Calu3 (cell line): ENCODE measurements around the gene CDK6. TPM values are rescaled to one million over a fixed set of nuclear protein-coding genes. Genes with fewer than 3 reads are reported as not detected.

Source experiments
- BruUV-seq: library from RNA; stranded (reverse); fragments of 400-500 nt; replicated peaks from 2 replicates; lab custom pipeline; 2021; lab: Mats Ljungman, UMichigan
- CTCF ChIA-PET: fragments of 300-600 bp; sonication (Branson Sonifier 250); formaldehyde crosslinking; loops from one replicate; lab custom pipeline; 2022; ENCODE audit warnings: antibody characterized with exemption; lab: Charles Lee
- DNase-seq: peaks from one replicate; pipeline ENCODE4 v3.0.0; 2022
- H3K27ac Mint-ChIP-seq: one replicate; pipeline ENCODE4 v1.8.0; 2022; ENCODE audit warnings: mixed read lengths; ENCODE audit not compliant: unreplicated experiment
- H3K27me3 Mint-ChIP-seq: one replicate; pipeline ENCODE4 v1.8.0; 2022; ENCODE audit warnings: mixed read lengths; ENCODE audit not compliant: unreplicated experiment
- H3K36me3 Mint-ChIP-seq: one replicate; pipeline ENCODE4 v1.8.0; 2022; ENCODE audit warnings: mild to moderate bottlenecking, moderate library complexity, mixed read lengths; ENCODE audit not compliant: insufficient read depth, unreplicated experiment
- H3K4me1 Mint-ChIP-seq: one replicate; pipeline ENCODE4 v1.8.0; 2022; ENCODE audit warnings: mild to moderate bottlenecking, low read depth, mixed read lengths; ENCODE audit not compliant: unreplicated experiment
- H3K4me3 Mint-ChIP-seq: one replicate; pipeline ENCODE4 v1.8.0; 2022; ENCODE audit warnings: mild to moderate bottlenecking, low read depth, moderate library complexity, mixed read lengths; ENCODE audit not compliant: unreplicated experiment
- H3K9me3 Mint-ChIP-seq: one replicate; pipeline ENCODE4 v1.8.0; 2022; ENCODE audit warnings: low read depth, mixed read lengths; ENCODE audit not compliant: unreplicated experiment
- CTCF ChIP-seq: fragments of 200-600 bp; IDR thresholded peaks from one replicate; pipeline ENCODE4 v1.8.0; 2022; ENCODE audit warnings: antibody characterized with exemption; ENCODE audit not compliant: unreplicated experiment
- intact Hi-C: fragments of 100-400 bp; cut with micrococcal nuclease; formaldehyde crosslinking; loops from one replicate; pipeline ENCODE4 v1.10.0; 2022; ENCODE audit not compliant: unreplicated experiment
- total RNA-seq: library from RNA; stranded (reverse); gene quantifications from 2 replicates; pipeline ENCODE4 v1.2.3, GENCODE V29; 2022

CDK6 gene
- total RNA-seq, 1 experiment from 2014 or later, result 87.9 TPM

DNA sequence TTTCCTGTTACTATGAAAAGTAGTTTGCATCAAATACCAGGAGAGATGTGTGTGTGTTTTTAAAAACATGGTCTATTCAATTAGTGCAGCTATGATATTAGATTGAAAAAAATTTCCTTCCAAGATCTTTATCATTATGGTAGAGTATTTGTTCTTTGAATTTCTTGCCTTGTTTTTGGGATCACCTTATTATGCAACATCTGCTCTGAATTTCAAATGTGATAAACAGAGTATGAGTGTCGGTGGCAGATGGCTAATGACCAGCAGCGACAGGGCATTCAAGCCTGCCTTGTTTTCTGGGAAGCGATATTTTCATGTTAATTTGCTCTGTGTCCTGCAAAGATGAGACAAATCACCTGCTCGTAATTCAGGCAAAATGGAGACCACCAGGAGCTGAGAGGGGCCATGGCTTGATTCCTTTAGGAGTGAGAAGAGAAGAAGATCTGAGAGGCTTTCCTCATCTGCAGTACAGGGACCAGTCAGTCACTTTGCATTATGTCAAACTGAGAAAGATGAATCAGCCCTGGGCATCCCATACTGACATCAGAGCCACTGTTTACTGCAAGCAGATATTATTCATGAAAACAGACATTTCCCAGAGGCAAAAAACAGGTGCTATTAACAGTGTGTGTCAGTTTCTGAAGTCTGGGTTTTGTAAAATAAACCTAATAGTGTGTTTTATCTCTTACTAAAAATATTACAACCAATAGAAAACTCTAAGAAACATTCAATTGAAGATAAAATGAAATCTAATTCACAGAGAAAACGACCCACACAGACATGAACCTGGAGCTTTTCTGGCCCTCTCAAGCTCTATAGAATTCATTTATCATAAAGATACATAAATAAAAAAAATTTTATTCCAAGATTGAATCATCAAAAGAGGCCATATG, 67.6 kb downstream of the CDK6 start:
- H3K4me3 Mint-ChIP-seq, result no peak overlapping the region

DNA sequence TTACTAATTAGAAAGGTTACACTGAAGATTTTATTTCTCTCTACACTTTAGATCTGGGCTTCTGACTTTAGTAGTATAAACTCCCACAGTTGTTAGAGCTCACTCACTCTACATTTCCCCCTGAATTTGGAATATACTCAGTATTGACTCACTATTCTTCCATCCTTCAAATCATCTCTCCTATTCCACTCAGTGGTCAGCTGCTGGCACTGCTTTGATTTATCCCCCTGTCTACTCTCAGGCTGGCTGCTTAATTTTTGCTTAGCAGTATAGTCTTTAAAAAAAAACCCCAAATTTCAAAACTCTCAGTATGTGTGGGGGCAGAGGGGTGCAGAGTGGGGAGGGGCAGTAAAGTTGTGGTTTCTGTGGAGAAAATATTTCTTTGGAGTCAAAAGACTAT, 68.9 kb downstream of the CDK6 start:
- intact Hi-C loops, result no loop called here
- Mint-ChIP-seq H3K4me1 (peaks cover 42% of the 10 kb centered on the region), H3K27me3 (no peaks in the 10 kb centered on the region), H3K36me3 (peaks cover 36% of the 10 kb centered on the region), H3K4me3 (no peak overlapping the region), H3K27ac (peak overlapping the region; percentile 93), H3K9me3 (no peaks in the 10 kb centered on the region)
- no peak for DNase-seq
- no peak for TF ChIP-seq CTCF
- CTCF ChIA-PET, result no interaction called here
- BruUV-seq, result no TSS peak

More for the DNA sequence above, 67.6 kb downstream of the CDK6 start:
- Mint-ChIP-seq H3K27ac (peak overlapping the region; percentile 93), H3K27me3 (no peaks in the 10 kb centered on the region), H3K9me3 (no peaks in the 10 kb centered on the region), H3K36me3 (peaks cover 46% of the 10 kb centered on the region), H3K4me1 (peaks cover 53% of the 10 kb centered on the region)
- intact Hi-C loops, result no loop called here
- no peak for TF ChIP-seq CTCF
- BruUV-seq, result no TSS peak
- DNase-seq, result no peak
- CTCF ChIA-PET, result no interaction called here

GRCh38 chr7:92766461-92767003, 69.8 kb downstream of the CDK6 start:
- BruUV-seq, result no TSS peak
- Mint-ChIP-seq H3K27me3 (no peaks in the 10 kb centered on the region), H3K27ac (peak overlapping the region; percentile 93), H3K9me3 (no peaks in the 10 kb centered on the region), H3K36me3 (peaks cover 32% of the 10 kb centered on the region), H3K4me1 (peaks cover 47% of the 10 kb centered on the region), H3K4me3 (peak overlapping the region; percentile 54)
- DNase-seq, result no peak
- no peak for TF ChIP-seq CTCF
- intact Hi-C loops, result no loop called here
- CTCF ChIA-PET, result interaction anchor here (0.6 kb wide), 1 partner anchor 54 kb away, joined by 3 read pairs; no protein-coding TSS in a partner anchor

DNA sequence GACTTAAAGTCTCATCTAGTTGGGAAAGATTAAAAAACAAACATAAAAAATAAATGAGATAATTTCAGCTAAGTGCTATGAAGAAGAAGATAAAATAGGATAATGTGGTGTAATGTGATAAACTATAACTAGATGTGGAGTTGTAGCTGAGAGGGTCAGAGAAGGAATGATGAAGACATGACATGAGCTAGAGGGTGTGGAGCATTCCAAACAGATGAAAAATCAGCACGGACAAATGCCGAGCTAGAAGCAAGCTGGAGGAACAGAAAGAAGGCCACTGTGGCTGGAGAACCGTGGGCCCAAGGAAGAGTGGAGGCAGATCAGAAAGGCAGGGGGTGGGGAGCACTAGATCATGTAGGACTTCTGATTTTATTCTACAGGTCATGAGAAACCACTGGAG, 70.6 kb downstream of the CDK6 start:
- Mint-ChIP-seq H3K27me3 (no peaks in the 10 kb centered on the region), H3K36me3 (peaks cover 29% of the 10 kb centered on the region), H3K9me3 (no peaks in the 10 kb centered on the region), H3K4me3 (peak overlapping the region; percentile 54), H3K4me1 (peaks cover 52% of the 10 kb centered on the region), H3K27ac (peak overlapping the region; percentile 93)
- CTCF ChIA-PET, result no interaction called here
- DNase-seq, result peak; percentile 25
- no peak for TF ChIP-seq CTCF
- intact Hi-C loops, result no loop called here
- BruUV-seq, result no TSS peak
